B cell (primary cell): Measurements from ENCODE around the gene SLC4A8. TPM values are rescaled to one million over a fixed set of nuclear protein-coding genes. Genes with fewer than 3 reads are reported as not detected.

ENCODE experiments used
- ATAC-seq: fragments of 200-7000 bp; cut with Tn5 transposase; one replicate; pipeline ENCODE4 v1.10.0; 2021; ENCODE audit warnings: low read depth, mild to moderate bottlenecking, moderate number of reproducible peaks, moderate library complexity
- CTCF ChIA-PET: fragments of 350-600 bp; sonication (Branson Sonifier 250); formaldehyde crosslinking; loops from one replicate; lab custom pipeline; 2021; ENCODE audit warnings: antibody characterized with exemption, inconsistent platforms; lab: Charles Lee
- POLR2A ChIA-PET: fragments of 350-600 bp; sonication (Branson Sonifier 250); formaldehyde crosslinking; loops from one replicate; lab custom pipeline; 2021; ENCODE audit warnings: antibody characterized with exemption; lab: Charles Lee
- DNase-seq: peaks from one replicate; pipeline ENCODE4 v3.0.0; 2013
- H2AFZ ChIP-seq: 2 replicates; pipeline ENCODE4 v1.6.1; 2012; ENCODE audit warnings: mild to moderate bottlenecking, low read depth, low read length; ENCODE audit not compliant: insufficient read depth, poor library complexity, severe bottlenecking
- H3K27ac ChIP-seq, 2 donors: 1 replicate in 1 of 2; 2 replicates in 1 of 2; pipeline ENCODE4 v1.5.1; 2012 to 2013; ENCODE audit warnings: low read length in 2 of 2, mild to moderate bottlenecking in 2 of 2, moderate library complexity in 1 of 2
- H3K27me3 ChIP-seq, 4 experiments: fragments of 200-600 bp in 1 of 4; sonication (generic) in 1 of 4; replicated peaks in 1 of 4; 1 replicate in 2 of 4; 2 replicates in 2 of 4; pipeline versions ENCODE4 v1.6.1 to v1.7.0; 2013 to 2016; ENCODE audit warnings: low read length in 3 of 4, mild to moderate bottlenecking in 2 of 4, mixed read lengths in 1 of 4, moderate library complexity in 1 of 4; ENCODE audit not compliant: insufficient read depth in 4 of 4, control insufficient read depth in 3 of 4; ENCODE audit errors: control extremely low read depth in 1 of 4
- H3K36me3 ChIP-seq, 2 experiments: replicated peaks in 1 of 2; 1 replicate in 1 of 2; 2 replicates in 1 of 2; pipeline versions ENCODE4 v1.6.1 to v1.7.1; 2013; ENCODE audit warnings: low read length in 1 of 2; ENCODE audit not compliant: insufficient read depth in 2 of 2, control insufficient read depth in 1 of 2; ENCODE audit errors: control extremely low read depth in 1 of 2, extremely low read depth in 1 of 2
- H3K4me1 ChIP-seq, 2 donors: fragments of 200-600 bp in 1 of 2; sonication (generic) in 1 of 2; 1 replicate in 1 of 2; 2 replicates in 1 of 2; pipeline versions ENCODE4 v1.5.1 to v1.6.1; 2013 to 2017; ENCODE audit warnings: low read length in 2 of 2; ENCODE audit not compliant: control insufficient read depth in 2 of 2, insufficient read depth in 2 of 2
- H3K4me2 ChIP-seq: replicated peaks from 2 replicates; pipeline ENCODE3; 2012; ENCODE audit warnings: mild to moderate bottlenecking, low read depth, low read length; ENCODE audit not compliant: poor library complexity, severe bottlenecking
- H3K4me3 ChIP-seq, 5 experiments: fragments of 200-600 bp in 1 of 5; sonication (generic) in 1 of 5; 1 replicate in 3 of 5; 2 replicates in 2 of 5; pipeline versions ENCODE4 v1.5.1 to v1.7.0; 2011 to 2016; ENCODE audit warnings: low read length in 4 of 5, mild to moderate bottlenecking in 4 of 5, low read depth in 2 of 5, control low read depth in 1 of 5, moderate library complexity in 1 of 5; ENCODE audit not compliant: insufficient read depth in 1 of 5; ENCODE audit errors: control extremely low read depth in 1 of 5, extremely low read depth in 1 of 5
- H3K79me2 ChIP-seq: fragments of 200-600 bp; sonication (generic); one replicate; pipeline ENCODE4 v1.6.0; 2016; ENCODE audit warnings: low read length; ENCODE audit not compliant: control insufficient read depth, insufficient read depth
- H3K9ac ChIP-seq: fragments of 200-600 bp; sonication (generic); 2 replicates; pipeline ENCODE4 v1.6.1; 2017; ENCODE audit warnings: mild to moderate bottlenecking, low read length, moderate library complexity
- H3K9me3 ChIP-seq, 3 donors: one replicate each; pipeline versions ENCODE4 v1.6.1 to v1.7.1; 2013; ENCODE audit warnings: low read length in 2 of 3; ENCODE audit not compliant: control insufficient read depth in 2 of 3, insufficient read depth in 1 of 3; ENCODE audit errors: control extremely low read depth in 1 of 3
- H4K20me1 ChIP-seq: 2 replicates; pipeline ENCODE4 v1.6.0; 2012; ENCODE audit warnings: mild to moderate bottlenecking, low read length; ENCODE audit not compliant: insufficient read depth, control insufficient read depth, poor library complexity, severe bottlenecking
- H3K27ac Mint-ChIP-seq: one replicate; pipeline ENCODE4 v1.8.0; 2021; ENCODE audit warnings: mixed read lengths
- H3K27me3 Mint-ChIP-seq: one replicate; pipeline ENCODE4 v1.8.0; 2021; ENCODE audit warnings: mixed read lengths
- H3K4me1 Mint-ChIP-seq: one replicate; pipeline ENCODE4 v1.8.0; 2021; ENCODE audit warnings: mixed read lengths
- H3K4me3 Mint-ChIP-seq: one replicate; pipeline ENCODE4 v1.8.0; 2021; ENCODE audit warnings: mixed read lengths
- H3K9me3 Mint-ChIP-seq: one replicate; pipeline ENCODE4 v1.8.0; 2022; ENCODE audit warnings: mixed read lengths; ENCODE audit not compliant: insufficient read depth
- EZH2 ChIP-seq: IDR thresholded peaks from 2 replicates; pipeline ENCODE4 v1.6.1; 2012; ENCODE audit warnings: borderline replicate concordance, low read depth, mild to moderate bottlenecking, moderate library complexity, low read length; ENCODE audit not compliant: insufficient read depth, poor library complexity, severe bottlenecking
- WGBS: methylation state at CpG from one replicate; pipeline ENCODE4 v1.1.5; 2013; ENCODE audit warnings: missing lambda C conversion rate; ENCODE audit not compliant: insufficient coverage; 5-methylcytosine and 5-hydroxymethylcytosine counted together
- intact Hi-C: fragments of 100-400 bp; cut with micrococcal nuclease; formaldehyde crosslinking; loops from one replicate; pipeline ENCODE4 v1.10.0; 2022
- polyA plus RNA-seq: library from polyadenylated mRNA; depleted of rRNA; stranded (reverse); fragments of >200 nt; gene quantifications from 2 replicates; pipeline ENCODE4 v1.2.3, GENCODE V29; 2012
- total RNA-seq, 2 donors: library from RNA; stranded (reverse); fragments of 120-200 nt in 1 of 2; gene quantifications; 1 replicate in 1 of 2; 2 replicates in 1 of 2; pipeline versions ENCODE4 v1.2.3 to v1.2.4, GENCODE V29; 2013 to 2022
- TF ChIP-seq, protein P1 (sequence below): fragments of 200-600 bp; IDR thresholded peaks from one replicate; pipeline ENCODE4 v1.8.0; 2022; ENCODE audit warnings: antibody characterized with exemption, mild to moderate bottlenecking

The SLC4A8 gene
- total and polyA plus RNA-seq, 2 donors (not counting 1 experiment from before 2014, with no cell fraction given): 3.1 to 3.2 TPM

DNA sequence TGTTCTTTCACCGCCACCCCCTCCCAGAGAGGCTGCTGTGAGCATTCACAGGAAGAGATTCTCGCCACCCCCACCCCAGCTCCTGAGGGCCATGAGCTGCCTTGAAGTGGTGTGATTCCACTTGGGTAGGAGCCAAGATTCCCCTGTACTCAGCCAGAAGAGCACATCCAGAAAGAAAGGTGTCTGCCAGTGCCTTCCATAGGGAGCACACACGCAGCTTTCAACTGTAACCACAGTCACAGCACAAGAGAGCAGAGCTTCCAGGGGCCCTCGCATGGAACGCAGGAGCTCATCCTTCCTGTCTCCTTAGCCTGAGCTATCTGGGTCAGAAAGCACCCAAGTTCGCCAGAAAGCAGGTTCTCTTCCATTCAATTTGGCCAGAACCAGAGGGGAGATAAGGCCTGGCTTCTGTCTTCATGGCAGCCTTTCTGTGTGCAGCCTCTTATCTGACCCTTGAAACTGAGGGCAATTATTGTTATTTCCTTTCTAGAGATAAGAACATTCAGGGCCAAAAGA is 99.8 kb downstream of the SLC4A8 start:
- Histone ChIP-seq H3K79me2 (no peaks in the 10 kb centered on the region), H3K36me3 (no peaks in the 10 kb centered on the region), H3K27ac (no peak overlapping the region), H4K20me1 (no peaks in the 10 kb centered on the region), H2AFZ (no peak overlapping the region), H3K27me3 (no peaks in the 10 kb centered on the region), H3K9me3 (no peaks in the 10 kb centered on the region), H3K4me2 (no peak overlapping the region), H3K4me1 (no peaks in the 10 kb centered on the region), H3K9ac (no peak overlapping the region), H3K4me3 (no peak overlapping the region)
- TF ChIP-seq, protein P1, sequence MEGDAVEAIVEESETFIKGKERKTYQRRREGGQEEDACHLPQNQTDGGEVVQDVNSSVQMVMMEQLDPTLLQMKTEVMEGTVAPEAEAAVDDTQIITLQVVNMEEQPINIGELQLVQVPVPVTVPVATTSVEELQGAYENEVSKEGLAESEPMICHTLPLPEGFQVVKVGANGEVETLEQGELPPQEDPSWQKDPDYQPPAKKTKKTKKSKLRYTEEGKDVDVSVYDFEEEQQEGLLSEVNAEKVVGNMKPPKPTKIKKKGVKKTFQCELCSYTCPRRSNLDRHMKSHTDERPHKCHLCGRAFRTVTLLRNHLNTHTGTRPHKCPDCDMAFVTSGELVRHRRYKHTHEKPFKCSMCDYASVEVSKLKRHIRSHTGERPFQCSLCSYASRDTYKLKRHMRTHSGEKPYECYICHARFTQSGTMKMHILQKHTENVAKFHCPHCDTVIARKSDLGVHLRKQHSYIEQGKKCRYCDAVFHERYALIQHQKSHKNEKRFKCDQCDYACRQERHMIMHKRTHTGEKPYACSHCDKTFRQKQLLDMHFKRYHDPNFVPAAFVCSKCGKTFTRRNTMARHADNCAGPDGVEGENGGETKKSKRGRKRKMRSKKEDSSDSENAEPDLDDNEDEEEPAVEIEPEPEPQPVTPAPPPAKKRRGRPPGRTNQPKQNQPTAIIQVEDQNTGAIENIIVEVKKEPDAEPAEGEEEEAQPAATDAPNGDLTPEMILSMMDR: no peak
- TF ChIP-seq EZH2: no peak
- ATAC-seq: no peak
- Mint-ChIP-seq H3K27me3 (peaks cover 3% of the 10 kb centered on the region), H3K27ac (no peak overlapping the region), H3K4me1 (no peaks in the 10 kb centered on the region), H3K4me3 (no peak overlapping the region), H3K9me3 (no peaks in the 10 kb centered on the region)
- WGBS: 93% methylated on average over 4 of the region's 6 CpGs
- ChIA-PET CTCF (interaction anchor here (1.0 kb wide), 1 partner anchor 8 kb away, joined by 3 read pairs; no protein-coding TSS in a partner anchor), POLR2A (no interaction called here)
- intact Hi-C loops: no loop called here
- DNase-seq: no peak

DNA sequence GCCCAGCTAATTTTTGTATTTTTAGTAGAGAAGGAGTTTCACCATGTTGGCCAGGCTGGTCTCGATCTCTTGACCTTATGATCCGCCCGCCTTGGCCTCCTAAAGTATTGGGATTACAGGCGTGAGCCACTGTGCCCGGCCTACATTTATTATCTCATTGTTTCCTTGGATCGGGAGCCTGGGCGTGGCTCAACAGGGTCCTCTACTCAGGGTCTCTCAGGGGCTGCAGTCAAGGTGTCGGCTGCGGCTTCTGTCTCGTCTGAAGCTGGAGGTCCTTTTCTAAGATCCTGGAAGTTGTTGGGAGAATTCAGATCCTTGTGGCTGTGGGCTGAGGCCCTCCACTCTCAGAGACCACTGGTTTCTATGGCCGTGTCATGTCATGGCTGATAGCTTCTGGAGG is 100.9 kb downstream of the SLC4A8 start:
- Histone ChIP-seq H3K79me2 (no peaks in the 10 kb centered on the region), H3K4me3 (no peak overlapping the region), H3K27me3 (no peaks in the 10 kb centered on the region), H3K9ac (no peak overlapping the region), H2AFZ (no peak overlapping the region), H4K20me1 (no peaks in the 10 kb centered on the region), H3K4me2 (no peak overlapping the region), H3K27ac (no peak overlapping the region), H3K36me3 (no peaks in the 10 kb centered on the region), H3K9me3 (no peaks in the 10 kb centered on the region), H3K4me1 (no peaks in the 10 kb centered on the region)
- Mint-ChIP-seq H3K9me3 (no peaks in the 10 kb centered on the region), H3K4me1 (no peaks in the 10 kb centered on the region), H3K27ac (no peak overlapping the region), H3K27me3 (peaks cover 9% of the 10 kb centered on the region), H3K4me3 (no peak overlapping the region)
- WGBS: 99% methylated on average over 10 of the region's 11 CpGs
- DNase-seq: no peak
- ChIA-PET POLR2A (no interaction called here), CTCF (no interaction called here)
- TF ChIP-seq, protein P1: no peak
- no peak for TF ChIP-seq EZH2
- intact Hi-C loops: no loop called here
- no peak for ATAC-seq
